H1 (cell line): ENCODE data around the gene COL27A1. TPM values are rescaled to one million over a fixed set of nuclear protein-coding genes. Genes with fewer than 3 reads are reported as not detected.

Experiments
- SIRT6 ChIP-seq: IDR thresholded peaks from one replicate; pipeline ENCODE4 v1.7.1; 2012; ENCODE audit warnings: low read length, inconsistent platforms
- polyA plus RNA-seq, 7 experiments: library from polyadenylated mRNA; depleted of rRNA in 3 of 7; stranded (reverse) in 5 of 7; unstranded in 2 of 7; fragments of >200 nt in 5 of 7; fragments of 200-250 nt in 2 of 7; gene quantifications; 1 replicate in 5 of 7; 2 replicates in 1 of 7; 4 replicates in 1 of 7; pipeline versions ENCODE4 v1.2.1 to v1.2.3, GENCODE V29; 2011 to 2013; ENCODE audit warnings: missing spikeins in 2 of 7, mixed read lengths in 2 of 7
- total RNA-seq: library from RNA; stranded (reverse); fragmentation: NEBNext Ultra II Directional; extraction: Animal tissue kit (Norgen Biotek cat#: 25700); gene quantifications from 2 replicates; pipeline ENCODE4 v1.2.1, GENCODE V29; 2021
- TF ChIP-seq, protein P1 (sequence below): fragments of 300-600 bp; sonication (generic); IDR thresholded peaks from 2 replicates; pipeline ENCODE4 v1.7.1; 2012; ENCODE audit warnings: low read length, moderate library complexity, mild to moderate bottlenecking, inconsistent platforms; ENCODE audit not compliant: insufficient replicate concordance

Gene COL27A1
- total and polyA plus RNA-seq, 2 of the 8 experiments (the other 6 are each of a cell fraction or from before 2014, with no cell fraction given), result 15.1 to 22.8 TPM

DNA sequence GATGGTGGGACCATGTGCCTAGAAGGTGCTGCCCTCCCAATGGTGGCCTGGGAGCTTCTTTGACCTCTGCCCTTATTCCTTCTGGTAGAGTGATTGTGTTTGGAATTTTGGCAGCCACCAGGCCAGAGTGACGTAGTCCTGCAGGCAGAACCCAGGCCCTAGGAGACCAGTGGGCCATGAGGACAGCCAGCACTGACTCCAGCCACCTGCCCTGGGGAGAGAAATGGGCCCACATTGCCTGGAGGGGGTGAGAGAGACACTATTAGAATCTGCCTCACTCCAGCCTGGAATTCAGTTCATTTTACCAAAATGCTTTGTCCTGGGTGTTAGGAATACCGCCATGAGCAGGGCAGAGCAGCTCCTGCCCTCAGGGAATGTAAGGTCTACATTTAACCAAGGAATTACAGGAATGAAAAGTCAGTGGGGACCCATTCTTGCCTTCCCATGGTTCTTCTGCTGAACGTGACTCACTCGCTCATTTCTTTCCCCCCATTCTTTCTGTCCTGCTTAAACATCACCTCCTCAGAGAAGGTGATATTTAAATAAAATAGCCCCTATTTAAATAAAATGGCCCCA is 5.5 kb upstream of the COL27A1 start (continued):
- TF ChIP-seq, protein P1, sequence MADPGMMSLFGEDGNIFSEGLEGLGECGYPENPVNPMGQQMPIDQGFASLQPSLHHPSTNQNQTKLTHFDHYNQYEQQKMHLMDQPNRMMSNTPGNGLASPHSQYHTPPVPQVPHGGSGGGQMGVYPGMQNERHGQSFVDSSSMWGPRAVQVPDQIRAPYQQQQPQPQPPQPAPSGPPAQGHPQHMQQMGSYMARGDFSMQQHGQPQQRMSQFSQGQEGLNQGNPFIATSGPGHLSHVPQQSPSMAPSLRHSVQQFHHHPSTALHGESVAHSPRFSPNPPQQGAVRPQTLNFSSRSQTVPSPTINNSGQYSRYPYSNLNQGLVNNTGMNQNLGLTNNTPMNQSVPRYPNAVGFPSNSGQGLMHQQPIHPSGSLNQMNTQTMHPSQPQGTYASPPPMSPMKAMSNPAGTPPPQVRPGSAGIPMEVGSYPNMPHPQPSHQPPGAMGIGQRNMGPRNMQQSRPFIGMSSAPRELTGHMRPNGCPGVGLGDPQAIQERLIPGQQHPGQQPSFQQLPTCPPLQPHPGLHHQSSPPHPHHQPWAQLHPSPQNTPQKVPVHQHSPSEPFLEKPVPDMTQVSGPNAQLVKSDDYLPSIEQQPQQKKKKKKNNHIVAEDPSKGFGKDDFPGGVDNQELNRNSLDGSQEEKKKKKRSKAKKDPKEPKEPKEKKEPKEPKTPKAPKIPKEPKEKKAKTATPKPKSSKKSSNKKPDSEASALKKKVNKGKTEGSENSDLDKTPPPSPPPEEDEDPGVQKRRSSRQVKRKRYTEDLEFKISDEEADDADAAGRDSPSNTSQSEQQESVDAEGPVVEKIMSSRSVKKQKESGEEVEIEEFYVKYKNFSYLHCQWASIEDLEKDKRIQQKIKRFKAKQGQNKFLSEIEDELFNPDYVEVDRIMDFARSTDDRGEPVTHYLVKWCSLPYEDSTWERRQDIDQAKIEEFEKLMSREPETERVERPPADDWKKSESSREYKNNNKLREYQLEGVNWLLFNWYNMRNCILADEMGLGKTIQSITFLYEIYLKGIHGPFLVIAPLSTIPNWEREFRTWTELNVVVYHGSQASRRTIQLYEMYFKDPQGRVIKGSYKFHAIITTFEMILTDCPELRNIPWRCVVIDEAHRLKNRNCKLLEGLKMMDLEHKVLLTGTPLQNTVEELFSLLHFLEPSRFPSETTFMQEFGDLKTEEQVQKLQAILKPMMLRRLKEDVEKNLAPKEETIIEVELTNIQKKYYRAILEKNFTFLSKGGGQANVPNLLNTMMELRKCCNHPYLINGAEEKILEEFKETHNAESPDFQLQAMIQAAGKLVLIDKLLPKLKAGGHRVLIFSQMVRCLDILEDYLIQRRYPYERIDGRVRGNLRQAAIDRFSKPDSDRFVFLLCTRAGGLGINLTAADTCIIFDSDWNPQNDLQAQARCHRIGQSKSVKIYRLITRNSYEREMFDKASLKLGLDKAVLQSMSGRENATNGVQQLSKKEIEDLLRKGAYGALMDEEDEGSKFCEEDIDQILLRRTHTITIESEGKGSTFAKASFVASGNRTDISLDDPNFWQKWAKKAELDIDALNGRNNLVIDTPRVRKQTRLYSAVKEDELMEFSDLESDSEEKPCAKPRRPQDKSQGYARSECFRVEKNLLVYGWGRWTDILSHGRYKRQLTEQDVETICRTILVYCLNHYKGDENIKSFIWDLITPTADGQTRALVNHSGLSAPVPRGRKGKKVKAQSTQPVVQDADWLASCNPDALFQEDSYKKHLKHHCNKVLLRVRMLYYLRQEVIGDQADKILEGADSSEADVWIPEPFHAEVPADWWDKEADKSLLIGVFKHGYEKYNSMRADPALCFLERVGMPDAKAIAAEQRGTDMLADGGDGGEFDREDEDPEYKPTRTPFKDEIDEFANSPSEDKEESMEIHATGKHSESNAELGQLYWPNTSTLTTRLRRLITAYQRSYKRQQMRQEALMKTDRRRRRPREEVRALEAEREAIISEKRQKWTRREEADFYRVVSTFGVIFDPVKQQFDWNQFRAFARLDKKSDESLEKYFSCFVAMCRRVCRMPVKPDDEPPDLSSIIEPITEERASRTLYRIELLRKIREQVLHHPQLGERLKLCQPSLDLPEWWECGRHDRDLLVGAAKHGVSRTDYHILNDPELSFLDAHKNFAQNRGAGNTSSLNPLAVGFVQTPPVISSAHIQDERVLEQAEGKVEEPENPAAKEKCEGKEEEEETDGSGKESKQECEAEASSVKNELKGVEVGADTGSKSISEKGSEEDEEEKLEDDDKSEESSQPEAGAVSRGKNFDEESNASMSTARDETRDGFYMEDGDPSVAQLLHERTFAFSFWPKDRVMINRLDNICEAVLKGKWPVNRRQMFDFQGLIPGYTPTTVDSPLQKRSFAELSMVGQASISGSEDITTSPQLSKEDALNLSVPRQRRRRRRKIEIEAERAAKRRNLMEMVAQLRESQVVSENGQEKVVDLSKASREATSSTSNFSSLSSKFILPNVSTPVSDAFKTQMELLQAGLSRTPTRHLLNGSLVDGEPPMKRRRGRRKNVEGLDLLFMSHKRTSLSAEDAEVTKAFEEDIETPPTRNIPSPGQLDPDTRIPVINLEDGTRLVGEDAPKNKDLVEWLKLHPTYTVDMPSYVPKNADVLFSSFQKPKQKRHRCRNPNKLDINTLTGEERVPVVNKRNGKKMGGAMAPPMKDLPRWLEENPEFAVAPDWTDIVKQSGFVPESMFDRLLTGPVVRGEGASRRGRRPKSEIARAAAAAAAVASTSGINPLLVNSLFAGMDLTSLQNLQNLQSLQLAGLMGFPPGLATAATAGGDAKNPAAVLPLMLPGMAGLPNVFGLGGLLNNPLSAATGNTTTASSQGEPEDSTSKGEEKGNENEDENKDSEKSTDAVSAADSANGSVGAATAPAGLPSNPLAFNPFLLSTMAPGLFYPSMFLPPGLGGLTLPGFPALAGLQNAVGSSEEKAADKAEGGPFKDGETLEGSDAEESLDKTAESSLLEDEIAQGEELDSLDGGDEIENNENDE, result no peak
- TF ChIP-seq SIRT6, result no peak
